HEK293 (cell line): ENCODE measurements around the gene CDC14A.

Experiments
- HOXA7 ChIP-seq: sonication (generic); formaldehyde crosslinking; IDR thresholded peaks from 2 replicates; pipeline ENCODE4 v1.8.1; 2022; ENCODE audit warnings: missing genetic modification reagents, borderline replicate concordance
- MEIS1 ChIP-seq: sonication (generic); formaldehyde crosslinking; IDR thresholded peaks from 2 replicates; pipeline ENCODE4 v1.8.1; 2022; ENCODE audit warnings: missing genetic modification reagents, mild to moderate bottlenecking, borderline replicate concordance
- REST ChIP-seq: fragments of 450-650 bp; formaldehyde crosslinking; IDR thresholded peaks from 2 replicates; pipeline ENCODE4 v1.5.1; 2016; ENCODE audit warnings: missing biosample characterization, missing genetic modification characterization
- TCF7L2 ChIP-seq: IDR thresholded peaks from 2 replicates; pipeline ENCODE4 v1.6.1; 2011; ENCODE audit warnings: low read depth, mild to moderate bottlenecking, inconsistent platforms, low read length, moderate library complexity, borderline replicate concordance
- ZFP37 ChIP-seq: fragments of 450-650 bp; formaldehyde crosslinking; IDR thresholded peaks from 2 replicates; pipeline ENCODE4 v1.5.1; 2016; ENCODE audit warnings: missing biosample characterization, missing genetic modification characterization
- ZNF155 ChIP-seq: fragments of 450-650 bp; formaldehyde crosslinking; IDR thresholded peaks from 2 replicates; pipeline ENCODE4 v1.5.1; 2016; ENCODE audit warnings: missing biosample characterization, missing genetic modification characterization
- ZNF202 ChIP-seq: fragments of 450-650 bp; formaldehyde crosslinking; IDR thresholded peaks from 2 replicates; pipeline ENCODE4 v1.5.1; 2016; ENCODE audit warnings: missing biosample characterization, missing genetic modification characterization, borderline replicate concordance
- ZNF274 ChIP-seq, 2 experiments: fragments of 200-500 bp in 1 of 2; fragments of 450-650 bp in 1 of 2; sonication (Bioruptor generic) in 1 of 2; formaldehyde crosslinking in 1 of 2; IDR thresholded peaks; 2 replicates each; pipeline versions ENCODE4 v1.5.1 to v1.6.1; 2014 to 2016; ENCODE audit warnings: borderline replicate concordance in 1 of 2, inconsistent platforms in 1 of 2, low read length in 1 of 2, missing biosample characterization in 1 of 2, missing genetic modification characterization in 1 of 2
- ZNF362 ChIP-seq: fragments of 450-650 bp; formaldehyde crosslinking; IDR thresholded peaks from 2 replicates; pipeline ENCODE4 v1.5.1; 2016; ENCODE audit warnings: missing biosample characterization, missing genetic modification characterization
- ZNF558 ChIP-seq: fragments of 450-650 bp; formaldehyde crosslinking; IDR thresholded peaks from 2 replicates; pipeline ENCODE4 v1.5.1; 2016; ENCODE audit warnings: missing biosample characterization, missing genetic modification characterization
- ZNF670 ChIP-seq: fragments of 450-650 bp; formaldehyde crosslinking; IDR thresholded peaks from 2 replicates; pipeline ENCODE4 v1.5.1; 2016; ENCODE audit warnings: missing biosample characterization, missing genetic modification characterization, low read depth
- TF ChIP-seq, protein P1 (sequence below): fragments of 450-650 bp; formaldehyde crosslinking; IDR thresholded peaks from 2 replicates; pipeline ENCODE4 v1.5.1; 2016; ENCODE audit warnings: missing biosample characterization, missing genetic modification characterization
- TF ChIP-seq, protein P2 (sequence below): fragments of 450-650 bp; formaldehyde crosslinking; IDR thresholded peaks from 2 replicates; pipeline ENCODE4 v1.5.1; 2016; ENCODE audit warnings: missing biosample characterization, missing genetic modification characterization, low read depth

DNA sequence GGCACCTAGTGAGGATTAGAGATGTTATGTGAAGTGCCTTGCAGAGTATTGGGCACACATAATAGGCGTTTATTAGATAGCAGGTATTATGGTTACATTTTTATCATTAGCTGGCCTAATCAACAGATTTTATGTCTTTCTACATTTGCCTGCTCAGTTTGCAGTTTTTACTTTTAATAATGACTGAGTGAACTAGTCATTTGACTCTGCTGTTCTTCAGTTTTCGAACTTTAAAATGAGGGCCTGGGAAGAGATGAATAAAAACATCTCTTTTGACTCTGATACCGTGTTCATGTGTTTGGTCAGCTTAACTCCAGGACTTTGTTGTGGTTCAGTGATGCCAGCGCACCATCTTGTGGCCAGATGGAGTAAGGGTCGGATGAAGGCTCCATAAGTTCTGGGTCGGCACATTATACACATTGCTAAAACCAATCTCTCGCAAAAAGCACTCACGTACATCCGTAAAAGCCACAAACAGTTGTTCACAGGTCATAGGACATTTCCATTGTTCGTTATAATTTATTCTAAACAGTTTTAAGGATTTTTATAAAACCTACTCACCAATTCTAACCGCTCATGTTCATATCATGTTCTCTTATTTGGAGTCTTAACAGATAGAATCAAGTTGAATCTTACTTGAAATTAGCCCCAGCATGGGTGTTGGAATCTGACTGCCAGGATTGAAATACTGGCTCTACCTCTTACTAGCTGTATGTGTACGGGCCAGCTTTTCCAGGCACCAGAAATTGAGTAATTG lies 107.2 kb downstream of the CDC14A start:
- TF ChIP-seq ZNF155 (tag by site-specific recombination) = no peak
- TF ChIP-seq ZNF362 = no peak
- TF ChIP-seq, protein P1, sequence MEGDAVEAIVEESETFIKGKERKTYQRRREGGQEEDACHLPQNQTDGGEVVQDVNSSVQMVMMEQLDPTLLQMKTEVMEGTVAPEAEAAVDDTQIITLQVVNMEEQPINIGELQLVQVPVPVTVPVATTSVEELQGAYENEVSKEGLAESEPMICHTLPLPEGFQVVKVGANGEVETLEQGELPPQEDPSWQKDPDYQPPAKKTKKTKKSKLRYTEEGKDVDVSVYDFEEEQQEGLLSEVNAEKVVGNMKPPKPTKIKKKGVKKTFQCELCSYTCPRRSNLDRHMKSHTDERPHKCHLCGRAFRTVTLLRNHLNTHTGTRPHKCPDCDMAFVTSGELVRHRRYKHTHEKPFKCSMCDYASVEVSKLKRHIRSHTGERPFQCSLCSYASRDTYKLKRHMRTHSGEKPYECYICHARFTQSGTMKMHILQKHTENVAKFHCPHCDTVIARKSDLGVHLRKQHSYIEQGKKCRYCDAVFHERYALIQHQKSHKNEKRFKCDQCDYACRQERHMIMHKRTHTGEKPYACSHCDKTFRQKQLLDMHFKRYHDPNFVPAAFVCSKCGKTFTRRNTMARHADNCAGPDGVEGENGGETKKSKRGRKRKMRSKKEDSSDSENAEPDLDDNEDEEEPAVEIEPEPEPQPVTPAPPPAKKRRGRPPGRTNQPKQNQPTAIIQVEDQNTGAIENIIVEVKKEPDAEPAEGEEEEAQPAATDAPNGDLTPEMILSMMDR (tag by site-specific recombination) = peak; percentile 72
- no peak for TF ChIP-seq MEIS1 (CRISPR knock-in tag)
- no peak for TF ChIP-seq ZNF558 (tag by site-specific recombination)
- TF ChIP-seq TCF7L2 = no peak
- no peak for TF ChIP-seq ZNF670
- no peak for TF ChIP-seq HOXA7 (CRISPR knock-in tag)
- TF ChIP-seq ZNF274 (IDR thresholded peaks at IDR 0.05; ENCODE audit: low read length) = no peak
- no peak for TF ChIP-seq ZNF274 (tag by site-specific recombination; IDR thresholded peaks at IDR 0.05; ENCODE audit: borderline replicate concordance)
- 0 out of 2 replicates have a peak, but pooled peaks have one; percentile 42 for TF ChIP-seq ZFP37 (tag by site-specific recombination)
- TF ChIP-seq, protein P2, sequence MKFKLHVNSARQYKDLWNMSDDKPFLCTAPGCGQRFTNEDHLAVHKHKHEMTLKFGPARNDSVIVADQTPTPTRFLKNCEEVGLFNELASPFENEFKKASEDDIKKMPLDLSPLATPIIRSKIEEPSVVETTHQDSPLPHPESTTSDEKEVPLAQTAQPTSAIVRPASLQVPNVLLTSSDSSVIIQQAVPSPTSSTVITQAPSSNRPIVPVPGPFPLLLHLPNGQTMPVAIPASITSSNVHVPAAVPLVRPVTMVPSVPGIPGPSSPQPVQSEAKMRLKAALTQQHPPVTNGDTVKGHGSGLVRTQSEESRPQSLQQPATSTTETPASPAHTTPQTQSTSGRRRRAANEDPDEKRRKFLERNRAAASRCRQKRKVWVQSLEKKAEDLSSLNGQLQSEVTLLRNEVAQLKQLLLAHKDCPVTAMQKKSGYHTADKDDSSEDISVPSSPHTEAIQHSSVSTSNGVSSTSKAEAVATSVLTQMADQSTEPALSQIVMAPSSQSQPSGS (tag by site-specific recombination) = no peak
- no peak for TF ChIP-seq REST
- TF ChIP-seq ZNF202 = no peak
